Measurements from ENCODE around the gene YRDC.
A peak's percentile ranks its signal among the peaks of the same experiment; 100 is the strongest.
"Not testable (repeated sequence)": the region's sequence is repeated elsewhere in the genome, so short reads cannot be mapped to it uniquely, and the experiment has no call there.

Gene YRDC

GRCh38 chr1:37794372-37795339 lies 13.4 kb downstream of the YRDC start:
- no peak overlapping the region for H3K4me3 ChIP-seq (replicated peaks; ENCODE audit: low read depth, low read length)
- DNase-seq (ENCODE audit: low read depth): no peak
- TF ChIP-seq CTCF (IDR thresholded peaks at IDR 0.05; ENCODE audit: low read length, missing control alignments): no peak

- peak; percentile 57 for DNase-seq (ENCODE audit: low read depth)
- no peak for TF ChIP-seq CTCF (IDR thresholded peaks at IDR 0.05; ENCODE audit: low read length, missing control alignments)
- H3K4me3 ChIP-seq (replicated peaks; ENCODE audit: low read depth, low read length): peak within 1 kb of the TSS; percentile 40
These were observed 14.1 kb downstream of the YRDC start, which contains the start of gene MANEAL for GRCh38 chr1:37793773-37794371. Gene MANEAL, plus strand, starts transcription at chr1:37793847. Its CDS starts 336 bp downstream, at chr1:37794183.

GRCh38 chr1:37792943-37793686 lies 14.9 kb downstream of the YRDC start:
- no peak overlapping the region for H3K4me3 ChIP-seq (replicated peaks; ENCODE audit: low read depth, low read length)
- no peak for TF ChIP-seq CTCF (IDR thresholded peaks at IDR 0.05; ENCODE audit: low read length, missing control alignments)
- DNase-seq (ENCODE audit: low read depth): no peak

GRCh38 chr1:37782491-37782890 lies 25.5 kb downstream of the YRDC start:
- no peak for DNase-seq (ENCODE audit: low read depth)
- no peak overlapping the region for H3K4me3 ChIP-seq (replicated peaks; ENCODE audit: low read depth, low read length)
- TF ChIP-seq CTCF (IDR thresholded peaks at IDR 0.05; ENCODE audit: low read length, missing control alignments): no peak

GRCh38 chr1:37778654-37779053 lies 29.4 kb downstream of the YRDC start:
- no peak for DNase-seq (ENCODE audit: low read depth)
- TF ChIP-seq CTCF (IDR thresholded peaks at IDR 0.05; ENCODE audit: low read length, missing control alignments): no peak

GRCh38 chr1:37776946-37777516 lies 31.0 kb downstream of the YRDC start:
- TF ChIP-seq CTCF (IDR thresholded peaks at IDR 0.05; ENCODE audit: low read length, missing control alignments): no peak
- DNase-seq (ENCODE audit: low read depth): no peak
- H3K4me3 ChIP-seq (replicated peaks; ENCODE audit: low read depth, low read length): no peak overlapping the region

More at GRCh38 chr1:37778654-37779053, 29.4 kb downstream of the YRDC start:
- no peak overlapping the region for H3K4me3 ChIP-seq (replicated peaks; ENCODE audit: low read depth, low read length)

- not testable (repeated sequence) for H3K4me3 ChIP-seq (replicated peaks; ENCODE audit: low read depth, low read length)
These were observed 36.6 kb downstream of the YRDC start for GRCh38 chr1:37771440-37771839.

More at GRCh38 chr1:37771440-37771839, 36.6 kb downstream of the YRDC start:
- not testable (repeated sequence) for DNase-seq (ENCODE audit: low read depth)
